Measurements from ENCODE around the gene PCSK5. TPM values are rescaled to one million over a fixed set of nuclear protein-coding genes. Genes with fewer than 3 reads are reported as not detected.

Gene PCSK5
- polyA plus RNA-seq, 1 donor (not counting 4 experiments of a cell fraction or from before 2014, with no cell fraction given), result 1.9 TPM

- Histone ChIP-seq H3K9me1 (ENCODE audit: control insufficient read depth, extremely low read depth, insufficient read depth, low read length) (no peaks in the 10 kb centered on the region), H2AFZ (ENCODE audit: control insufficient read depth, low read length) (no peak overlapping the region), H4K20me1 (ENCODE audit: control insufficient read depth, extremely low read depth, insufficient read depth, low read length) (no peaks in the 10 kb centered on the region), H3K4me2 (ENCODE audit: control insufficient read depth, extremely low read depth, insufficient read depth, low read depth, low read length) (no peak overlapping the region), H3K79me2 (ENCODE audit: control insufficient read depth, insufficient read depth, low read length) (no peaks in the 10 kb centered on the region), H3K27ac (ENCODE audit: control insufficient read depth, insufficient read depth, low read length) (no peak overlapping the region), H3K9me3 (ENCODE audit: control insufficient read depth, low read depth, low read length) (no peaks in the 10 kb centered on the region), H3K4me3 (ENCODE audit: control insufficient read depth in 2 of 3, extremely low read depth in 1 of 3, insufficient read depth in 2 of 3, low read depth in 1 of 3, low read length in 3 of 3) (no peak overlapping the region), H3K27me3 (ENCODE audit: control insufficient read depth, extremely low read depth, insufficient read depth, low read length) (no peaks in the 10 kb centered on the region), H3K4me1 (ENCODE audit: control insufficient read depth, extremely low read depth, insufficient read depth, low read length) (peaks cover 5% of the 10 kb centered on the region), H3K9ac (ENCODE audit: control insufficient read depth, extremely low read depth, insufficient read depth, low read length) (no peak overlapping the region), H3K36me3 (ENCODE audit: control insufficient read depth in 2 of 2, extremely low read depth in 1 of 2, insufficient read depth in 2 of 2, low read length in 2 of 2) (no peaks in the 10 kb centered on the region)
- DNase-seq (ENCODE audit: low read depth, low spot score) (no peak), FAIRE-seq (no peak)
- dilution Hi-C loops (cut with MboI; ENCODE audit: extremely low pct_ligation_motif_present, low sequenced_read_pairs), result no loop called here
- TF ChIP-seq EZH2 (IDR thresholded peaks at IDR 0.05; ENCODE audit: low read length) (no peak), CTCF (optimal IDR thresholded peaks at IDR 0.05 in 1 of 3, IDR thresholded peaks at IDR 0.05 in 1 of 3, conservative IDR thresholded peaks at IDR 0.05 in 1 of 3; ENCODE audit: extremely low read depth in 1 of 3, insufficient read depth in 2 of 3, low read length in 3 of 3) (no peak)
Observed at GRCh38 chr9:76313771-76314170, 423.3 kb downstream of the PCSK5 start.

- dilution Hi-C loops (cut with MboI; ENCODE audit: extremely low pct_ligation_motif_present, low sequenced_read_pairs), result no loop called here
- FAIRE-seq, result no peak
Observed at GRCh38 chr9:76314321-76314720, 423.8 kb downstream of the PCSK5 start.

More at GRCh38 chr9:76314321-76314720, 423.8 kb downstream of the PCSK5 start:
- Histone ChIP-seq H3K9ac (ENCODE audit: control insufficient read depth, extremely low read depth, insufficient read depth, low read length) (no peak overlapping the region), H3K27ac (ENCODE audit: control insufficient read depth, insufficient read depth, low read length) (no peak overlapping the region), H3K4me2 (ENCODE audit: control insufficient read depth, extremely low read depth, insufficient read depth, low read depth, low read length) (no peak overlapping the region), H3K9me3 (ENCODE audit: control insufficient read depth, low read depth, low read length) (no peaks in the 10 kb centered on the region), H3K27me3 (ENCODE audit: control insufficient read depth, extremely low read depth, insufficient read depth, low read length) (no peaks in the 10 kb centered on the region), H3K4me1 (ENCODE audit: control insufficient read depth, extremely low read depth, insufficient read depth, low read length) (peaks cover 5% of the 10 kb centered on the region), H3K4me3 (ENCODE audit: control insufficient read depth in 2 of 3, extremely low read depth in 1 of 3, insufficient read depth in 2 of 3, low read depth in 1 of 3, low read length in 3 of 3) (no peak overlapping the region), H3K79me2 (ENCODE audit: control insufficient read depth, insufficient read depth, low read length) (no peaks in the 10 kb centered on the region), H3K36me3 (ENCODE audit: control insufficient read depth in 2 of 2, extremely low read depth in 1 of 2, insufficient read depth in 2 of 2, low read length in 2 of 2) (no peaks in the 10 kb centered on the region), H2AFZ (ENCODE audit: control insufficient read depth, low read length) (no peak overlapping the region), H3K9me1 (ENCODE audit: control insufficient read depth, extremely low read depth, insufficient read depth, low read length) (no peaks in the 10 kb centered on the region), H4K20me1 (ENCODE audit: control insufficient read depth, extremely low read depth, insufficient read depth, low read length) (no peaks in the 10 kb centered on the region)
- DNase-seq (ENCODE audit: low read depth, low spot score), result no peak
- no peak for TF ChIP-seq EZH2 (IDR thresholded peaks at IDR 0.05; ENCODE audit: low read length)
- TF ChIP-seq CTCF (optimal IDR thresholded peaks at IDR 0.05 in 1 of 3, IDR thresholded peaks at IDR 0.05 in 1 of 3, conservative IDR thresholded peaks at IDR 0.05 in 1 of 3; ENCODE audit: extremely low read depth in 1 of 3, insufficient read depth in 2 of 3, low read length in 3 of 3), result no peak
